Heart left ventricle (tissue), 16 donors: Measurements from ENCODE around the gene HTR2A. TPM values are rescaled to one million over a fixed set of nuclear protein-coding genes. Genes with fewer than 3 reads are reported as not detected.
A peak's percentile ranks its signal among the peaks of the same experiment; 100 is the strongest.

Experiments used
- ATAC-seq, 4 donors: fragments of 200-7000 bp; cut with Tn5 transposase; one replicate each; pipeline ENCODE4 v1.9.1; 2020 to 2022; ENCODE audit warnings: moderate library complexity in 4 of 4, mild to moderate bottlenecking in 3 of 4, moderate number of reproducible peaks in 1 of 4
- DNase-seq, 5 donors: peaks; one replicate each; pipeline ENCODE4 v3.0.0-alpha.2; 2020
- H3K27ac ChIP-seq, 12 donors: fragments of 200-600 bp; sonication (generic) in 4 of 12; one replicate each; pipeline versions ENCODE4 v1.5.0 to v1.8.0; 2016 to 2022; ENCODE audit warnings: mild to moderate bottlenecking in 2 of 12
- H3K27me3 ChIP-seq, 9 donors: fragments of 200-600 bp; sonication (generic) in 2 of 9; one replicate each; pipeline versions ENCODE4 v1.5.1 to v1.8.0; 2016 to 2022; ENCODE audit warnings: mild to moderate bottlenecking in 3 of 9
- H3K36me3 ChIP-seq, 9 donors: fragments of 200-600 bp; sonication (generic) in 2 of 9; one replicate each; pipeline versions ENCODE4 v1.5.0 to v1.8.0; 2018 to 2022; ENCODE audit warnings: mild to moderate bottlenecking in 2 of 9
- H3K4me1 ChIP-seq, 12 donors: fragments of 200-600 bp; sonication (generic) in 4 of 12; one replicate each; pipeline versions ENCODE4 v1.5.0 to v1.8.0; 2016 to 2022; ENCODE audit warnings: mild to moderate bottlenecking in 3 of 12
- H3K4me3 ChIP-seq, 12 donors: fragments of 200-600 bp; sonication (generic) in 4 of 12; one replicate each; pipeline versions ENCODE4 v1.5.0 to v1.8.0; 2017 to 2022; ENCODE audit warnings: mild to moderate bottlenecking in 9 of 12, moderate library complexity in 4 of 12
- H3K9me3 ChIP-seq, 12 donors: fragments of 200-600 bp; sonication (generic) in 4 of 12; one replicate each; pipeline versions ENCODE4 v1.5.0 to v1.8.0; 2016 to 2022; ENCODE audit warnings: mild to moderate bottlenecking in 1 of 12
- POLR2A ChIP-seq, 2 donors: fragments of 450-650 bp; IDR thresholded peaks; one replicate each; pipeline ENCODE4 v1.6.1; 2017; ENCODE audit warnings: antibody characterized with exemption in 2 of 2, mild to moderate bottlenecking in 2 of 2, moderate library complexity in 2 of 2
- WGBS, 4 donors: extraction: QIAGEN DNeasy Blood & Tissue Kit in 2 of 4; methylation state at CpG; one replicate each; pipeline versions ENCODE4 v1.1.5 to v1.1.7; 2013 to 2018; 5-methylcytosine and 5-hydroxymethylcytosine counted together
- intact Hi-C, 10 donors: fragments of 100-400 bp; cut with DNase I; formaldehyde crosslinking; loops; one replicate each; pipeline versions ENCODE4 v1.11.1 to v1.14.2; 2022
- polyA plus RNA-seq, 2 donors: library from polyadenylated mRNA; stranded (reverse); fragments of 200-250 nt; gene quantifications; one replicate each; pipeline ENCODE4 v1.2.3, GENCODE V29; 2013
- total RNA-seq, 9 donors: library from RNA; depleted of rRNA in 2 of 9; stranded (reverse); fragments of >200 nt in 2 of 9; fragmentation: NEBNext Ultra II Directional in 3 of 9; extraction: Animal tissue kit (Norgen Biotek cat#: 25700) in 3 of 9; gene quantifications; one replicate each; pipeline versions ENCODE4 v1.1.0 to v1.2.4, GENCODE V29; 2016 to 2023
- TF ChIP-seq, protein P1 (sequence below), 12 donors: fragments of 200-600 bp; sonication (generic) in 4 of 12; IDR thresholded peaks; one replicate each; pipeline versions ENCODE4 v1.5.0 to v1.8.0; 2018 to 2022; ENCODE audit warnings: antibody characterized with exemption in 12 of 12, mild to moderate bottlenecking in 5 of 12
- donor health status: ischemic (EF 13 %, LVEDD 7.1; RV severe dilation, severe dysfunction).
- donor health status: healthy with polysubstance abuse.
- donor health status: DM: no; HTN: yes; CAD: no.
- donor health status: DM: no; HTN: no; CAD: no.
- donor health status: ischemic (EF 25% LVEDD 6.9; RV normal size, moderate dysfunction).
- donor health status: ischemic (EF 25% LVEDD 5.7; RV mildly dilated, moderate dysfunction).
- donor health status: healthy.
- donor health status: DM: yes; HTN: yes; CAD: no.
- donor health status: ischemic (EF 35%, LVEDD 5.7; RV mildly dilated, moderate dysfunction).
- donor health status: nonischemic (EF 11% LVEDD 7.7; RV severe dilation, severe dysfunction).
- donor health status: DM: yes; HTN: yes; CAD: no.
- donor health status: PGD.
- donor health status: ischemic (EF 29% LVEDD 5.4; RV normal size, mild dysfunction).
- donor health status: nonischemic (EF 23%, LVEDD 6.1; RV moderate dilation, normal function).

HTR2A gene
- total and polyA plus RNA-seq, 11 donors = 0.04 to 0.41 (median 0.19) TPM; not detected in 5

DNA sequence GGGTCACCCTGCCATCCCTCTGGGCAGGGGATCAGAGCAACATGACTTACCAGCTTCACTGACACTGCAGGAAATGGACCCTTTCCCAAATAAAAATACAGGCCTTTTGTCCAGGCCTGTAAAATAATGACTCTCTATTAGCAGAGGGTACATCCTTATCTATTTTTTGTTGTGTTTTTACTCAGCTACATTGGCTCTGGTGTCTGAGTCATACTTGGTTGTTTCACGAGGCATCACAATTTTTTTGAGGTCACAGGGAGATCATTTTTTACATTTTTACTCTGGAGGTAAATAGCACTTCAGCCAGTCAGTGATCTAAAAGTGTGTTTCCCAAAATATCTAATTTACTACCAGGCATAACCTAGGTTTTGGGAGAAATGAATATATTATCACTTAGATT is 6.9 kb upstream of the HTR2A start:
- no peak overlapping the region for H3K27ac ChIP-seq
- H3K27me3 ChIP-seq = no peaks in the 10 kb centered on the region
- H3K4me1 ChIP-seq = no peaks in the 10 kb centered on the region
- TF ChIP-seq, protein P1, sequence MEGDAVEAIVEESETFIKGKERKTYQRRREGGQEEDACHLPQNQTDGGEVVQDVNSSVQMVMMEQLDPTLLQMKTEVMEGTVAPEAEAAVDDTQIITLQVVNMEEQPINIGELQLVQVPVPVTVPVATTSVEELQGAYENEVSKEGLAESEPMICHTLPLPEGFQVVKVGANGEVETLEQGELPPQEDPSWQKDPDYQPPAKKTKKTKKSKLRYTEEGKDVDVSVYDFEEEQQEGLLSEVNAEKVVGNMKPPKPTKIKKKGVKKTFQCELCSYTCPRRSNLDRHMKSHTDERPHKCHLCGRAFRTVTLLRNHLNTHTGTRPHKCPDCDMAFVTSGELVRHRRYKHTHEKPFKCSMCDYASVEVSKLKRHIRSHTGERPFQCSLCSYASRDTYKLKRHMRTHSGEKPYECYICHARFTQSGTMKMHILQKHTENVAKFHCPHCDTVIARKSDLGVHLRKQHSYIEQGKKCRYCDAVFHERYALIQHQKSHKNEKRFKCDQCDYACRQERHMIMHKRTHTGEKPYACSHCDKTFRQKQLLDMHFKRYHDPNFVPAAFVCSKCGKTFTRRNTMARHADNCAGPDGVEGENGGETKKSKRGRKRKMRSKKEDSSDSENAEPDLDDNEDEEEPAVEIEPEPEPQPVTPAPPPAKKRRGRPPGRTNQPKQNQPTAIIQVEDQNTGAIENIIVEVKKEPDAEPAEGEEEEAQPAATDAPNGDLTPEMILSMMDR (IDR thresholded peaks at IDR 0.05) = no peak
- no peak for TF ChIP-seq POLR2A (IDR thresholded peaks at IDR 0.05)
- WGBS, 4 donors = 39 to 49% (median 46%) methylated on average over 1 of the region's 1 CpG
- H3K9me3 ChIP-seq = no peaks in the 10 kb centered on the region
- ATAC-seq (no peak), DNase-seq (no peak)
- no peaks in the 10 kb centered on the region for H3K36me3 ChIP-seq
- no peak overlapping the region for H3K4me3 ChIP-seq
- intact Hi-C loops = no loop called here

DNA sequence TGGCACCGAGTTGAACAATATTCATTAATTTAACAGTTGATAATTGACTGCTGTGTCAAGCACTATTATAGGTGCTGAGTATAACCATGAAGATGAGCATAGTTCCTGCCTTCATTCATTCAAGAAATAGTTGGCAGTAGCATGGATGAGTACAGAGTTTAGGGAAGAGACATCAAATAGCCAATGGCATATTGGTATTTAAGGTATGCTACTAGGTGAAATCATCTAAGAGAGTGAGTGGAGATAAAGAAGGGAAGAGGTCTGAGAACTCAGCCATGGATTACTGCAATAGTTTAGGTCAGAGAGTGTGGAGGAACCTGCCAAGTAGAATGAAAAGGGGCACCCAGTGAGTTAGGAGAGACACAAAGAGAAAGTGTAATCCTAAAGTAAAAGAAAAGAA is 4.9 kb upstream of the HTR2A start:
- no peak for DNase-seq
- TF ChIP-seq, protein P1 (IDR thresholded peaks at IDR 0.05) = no peak
- no peak for TF ChIP-seq POLR2A (IDR thresholded peaks at IDR 0.05)
- Histone ChIP-seq H3K27ac (no peak overlapping the region), H3K9me3 (no peaks in the 10 kb centered on the region), H3K36me3 (no peaks in the 10 kb centered on the region), H3K27me3 (no peaks in the 10 kb centered on the region), H3K4me1 (peaks cover 0 to 4% (median 0%) of the 10 kb centered on the region in 12 donors), H3K4me3 (no peak overlapping the region)
- 73 to 79% (median 77%) methylated on average over 1 of the region's 1 CpG for WGBS, 4 donors
- intact Hi-C loops = no loop called here
- ATAC-seq = no peak

DNA sequence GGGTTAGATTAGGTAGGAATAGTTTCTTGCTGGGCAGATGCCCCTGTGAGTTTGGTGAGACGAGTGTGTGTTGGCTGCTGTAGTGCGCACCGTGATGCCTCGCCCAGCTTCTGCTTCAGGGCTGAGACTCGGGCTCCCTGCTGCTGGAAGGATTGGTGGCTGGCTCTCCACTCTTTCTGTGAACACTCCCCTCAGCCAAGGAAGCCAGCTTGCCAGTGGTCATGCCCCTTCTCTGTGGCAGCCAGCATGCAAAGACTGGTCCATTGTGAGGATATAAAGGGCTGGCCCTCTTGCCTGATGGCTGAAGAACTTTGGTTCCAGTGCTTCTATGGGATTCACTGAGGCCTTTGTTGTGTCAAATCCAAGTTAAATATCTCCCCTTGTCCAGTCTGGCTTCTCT is 2.9 kb upstream of the HTR2A start:
- peaks cover 0 to 5% (median 0%) of the 10 kb centered on the region in 9 donors for H3K27me3 ChIP-seq
- TF ChIP-seq POLR2A (IDR thresholded peaks at IDR 0.05) = no peak
- TF ChIP-seq, protein P1 (IDR thresholded peaks at IDR 0.05) = no peak
- H3K4me1 ChIP-seq = peaks cover 0 to 10% (median 0%) of the 10 kb centered on the region in 12 donors
- 81 to 98% (median 89%) methylated on average over 5 of the region's 5 CpGs for WGBS, 4 donors
- no peaks in the 10 kb centered on the region for H3K9me3 ChIP-seq
- no peak overlapping the region for H3K4me3 ChIP-seq
- no peak overlapping the region for H3K27ac ChIP-seq
- intact Hi-C loops = loop anchor here in 3 of 10 donors (10.0 kb wide), 1 partner anchor 875 kb away; no protein-coding TSS in a partner anchor
- H3K36me3 ChIP-seq = no peaks in the 10 kb centered on the region
- no peak for DNase-seq
- ATAC-seq = no peak

DNA sequence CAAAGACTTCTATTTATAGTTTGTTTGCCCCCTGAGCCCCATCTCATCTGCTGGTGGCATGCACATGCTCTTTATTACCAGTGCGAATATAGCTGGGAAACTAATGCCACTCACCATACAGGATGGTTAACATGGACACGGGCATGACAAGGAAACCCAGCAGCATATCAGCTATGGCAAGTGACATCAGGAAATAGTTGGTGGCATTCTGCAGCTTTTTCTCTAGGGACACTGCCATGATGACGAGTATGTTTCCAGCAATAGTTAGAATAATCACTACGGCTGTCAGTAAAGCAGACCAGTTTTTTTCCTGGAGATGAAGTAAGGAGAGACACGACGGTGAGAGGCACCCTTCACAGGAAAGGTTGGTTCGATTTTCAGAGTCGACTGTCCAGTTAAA is 1.5 kb downstream of the HTR2A start:
- H3K36me3 ChIP-seq = no peaks in the 10 kb centered on the region
- WGBS, 4 donors = 43 to 53% (median 49%) methylated on average over 8 of the region's 8 CpGs
- ATAC-seq = no peak
- H3K27me3 ChIP-seq = peaks cover 0 to 19% (median 4%) of the 10 kb centered on the region in 9 donors
- H3K4me3 ChIP-seq = peak overlapping the region in 4 of 12 donors; percentile 8 to 68 (median 56)
- peaks cover 0 to 23% (median 1%) of the 10 kb centered on the region in 12 donors for H3K4me1 ChIP-seq
- intact Hi-C loops = loop anchor here in 3 of 10 donors (10.0 kb wide), 1 partner anchor 879 kb away; no protein-coding TSS in a partner anchor
- no peaks in the 10 kb centered on the region for H3K9me3 ChIP-seq
- no peak for TF ChIP-seq POLR2A (IDR thresholded peaks at IDR 0.05)
- TF ChIP-seq, protein P1 (IDR thresholded peaks at IDR 0.05) = no peak
- DNase-seq = no peak
- H3K27ac ChIP-seq = peak overlapping the region in 1 of 12 donors; percentile 19
